Effector memory CD4-positive, alpha-beta T cell (primary cell): Measurements from ENCODE around the gene LPGAT1.

Experiments used
- DNase-seq, 3 donors: peaks; one replicate each; pipeline ENCODE4 v3.0.0-alpha.2; 2020
- H3K27ac ChIP-seq: 2 replicates; pipeline ENCODE4 v1.7.0; 2013; ENCODE audit warnings: mild to moderate bottlenecking, low read length, moderate library complexity; ENCODE audit not compliant: insufficient read depth, poor library complexity, severe bottlenecking
- H3K27me3 ChIP-seq: replicated peaks from 2 replicates; pipeline ENCODE4 v1.7.0; 2013; ENCODE audit warnings: mild to moderate bottlenecking, low read length; ENCODE audit not compliant: insufficient read depth, control insufficient read depth, poor library complexity, severe bottlenecking
- H3K36me3 ChIP-seq: 2 replicates; pipeline ENCODE4 v1.7.0; 2013; ENCODE audit warnings: mild to moderate bottlenecking, low read length, moderate library complexity; ENCODE audit not compliant: control insufficient read depth, insufficient read depth
- H3K4me1 ChIP-seq: 2 replicates; pipeline ENCODE4 v1.7.0; 2013; ENCODE audit warnings: low read length, mild to moderate bottlenecking; ENCODE audit not compliant: control insufficient read depth, insufficient read depth, poor library complexity, severe bottlenecking
- H3K4me3 ChIP-seq: 2 replicates; pipeline ENCODE4 v1.7.0; 2013; ENCODE audit warnings: low read length, low read depth, mild to moderate bottlenecking; ENCODE audit not compliant: insufficient read depth, poor library complexity, severe bottlenecking
- H3K9me3 ChIP-seq: 2 replicates; pipeline ENCODE4 v1.7.0; 2013; ENCODE audit warnings: mild to moderate bottlenecking, low read length, moderate library complexity; ENCODE audit not compliant: control insufficient read depth

The LPGAT1 gene

DNA sequence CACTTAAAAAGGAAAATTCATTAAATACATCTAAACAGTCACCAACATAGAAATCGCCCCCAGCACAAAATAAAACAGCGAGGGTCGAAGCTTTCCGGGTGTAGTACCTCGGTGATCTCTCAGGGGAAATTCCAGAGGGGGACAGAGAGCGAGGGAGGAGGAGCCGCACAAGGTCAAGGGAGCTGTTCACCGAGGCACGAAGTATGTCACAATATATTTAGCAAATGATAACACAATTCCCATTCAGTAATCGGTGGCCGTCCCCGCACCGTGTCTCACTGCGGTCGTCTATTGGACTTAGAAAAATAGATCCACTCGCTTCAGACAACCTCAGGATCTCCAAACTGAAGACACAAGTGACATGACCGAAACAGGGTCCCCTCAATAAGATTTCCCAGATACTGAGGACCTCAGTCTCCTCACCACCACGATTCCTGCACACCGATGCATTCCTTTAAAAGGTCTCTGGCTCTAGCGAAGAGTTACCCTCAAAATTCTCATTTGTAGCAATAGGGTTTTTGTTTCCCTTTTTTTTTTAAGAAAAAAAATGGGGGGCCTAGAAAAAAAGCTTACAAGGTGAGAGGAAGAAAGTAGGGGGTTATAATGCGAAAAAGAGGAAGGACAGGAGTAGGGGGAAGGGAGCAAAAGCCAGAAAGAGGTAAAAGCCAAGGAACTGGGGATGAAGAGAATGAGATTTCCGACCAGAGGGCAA lies 1.1 kb downstream of the LPGAT1 start:
- Histone ChIP-seq H3K27me3 (no peaks in the 10 kb centered on the region), H3K4me3 (peak overlapping the region; percentile 7), H3K4me1 (peaks cover 24% of the 10 kb centered on the region), H3K36me3 (no peaks in the 10 kb centered on the region), H3K27ac (peak overlapping the region; percentile 11), H3K9me3 (no peaks in the 10 kb centered on the region)
- no peak for DNase-seq

DNA sequence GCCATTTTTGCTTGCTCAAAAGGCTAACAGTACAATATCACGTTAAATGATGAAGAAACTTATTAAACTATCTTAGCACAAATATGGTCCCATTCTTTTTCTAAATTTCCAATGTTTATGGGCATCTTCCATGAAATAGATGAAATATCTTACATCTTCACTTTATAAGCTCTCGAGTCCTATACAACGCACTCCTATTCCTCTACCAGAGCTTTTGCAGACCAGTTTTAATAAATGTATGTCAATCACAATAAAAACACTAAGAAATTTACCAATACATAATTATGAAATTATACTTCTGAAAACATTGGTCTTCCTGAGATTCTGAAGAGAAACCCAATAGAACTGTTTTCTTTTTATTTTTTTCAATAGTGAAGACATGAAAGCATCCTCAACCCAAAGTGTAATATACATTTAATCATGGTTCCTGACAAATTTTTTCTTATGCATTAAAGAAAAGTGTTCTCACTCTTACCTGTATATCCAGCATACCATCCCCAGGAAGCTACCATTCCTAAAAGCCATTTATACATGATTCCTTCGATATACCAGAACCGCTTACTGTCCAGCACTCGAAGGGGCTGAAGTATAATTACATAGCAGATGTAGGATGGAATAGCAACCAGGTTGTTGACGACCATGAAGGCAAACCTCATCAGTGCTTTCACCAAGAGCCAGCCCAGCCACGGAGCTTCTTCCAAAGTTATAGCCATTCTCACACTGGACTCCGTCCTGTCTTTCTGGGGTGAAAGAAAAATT lies 1.8 kb downstream of the LPGAT1 start:
- DNase-seq = no peak
- Histone ChIP-seq H3K27me3 (no peaks in the 10 kb centered on the region), H3K27ac (no peak overlapping the region), H3K9me3 (no peaks in the 10 kb centered on the region), H3K4me1 (peaks cover 19% of the 10 kb centered on the region), H3K4me3 (no peak overlapping the region), H3K36me3 (no peaks in the 10 kb centered on the region)

DNA sequence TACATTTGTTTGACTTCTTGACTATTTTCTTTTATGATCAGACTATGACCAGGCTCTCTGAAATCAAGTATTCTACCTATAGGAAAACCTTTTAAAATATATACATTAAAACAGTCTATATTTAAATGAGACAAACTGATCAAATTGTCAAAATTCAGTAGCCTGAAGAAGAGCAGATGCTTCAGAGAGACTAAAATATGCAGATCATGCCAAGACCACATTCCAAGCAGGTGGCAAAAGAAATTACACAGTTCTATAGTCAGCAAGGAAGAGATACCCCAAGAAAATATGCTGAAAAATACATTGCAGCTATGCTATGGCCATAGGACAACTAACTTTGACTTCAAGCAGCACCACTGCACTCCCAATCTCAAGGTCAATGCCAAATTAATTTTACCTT lies 3.5 kb downstream of the LPGAT1 start:
- H3K4me3 ChIP-seq = no peak overlapping the region
- H3K27me3 ChIP-seq = no peaks in the 10 kb centered on the region
- H3K36me3 ChIP-seq = no peaks in the 10 kb centered on the region
- H3K9me3 ChIP-seq = no peaks in the 10 kb centered on the region
- no peak overlapping the region for H3K27ac ChIP-seq
- H3K4me1 ChIP-seq = peaks cover 3% of the 10 kb centered on the region
- no peak for DNase-seq

DNA sequence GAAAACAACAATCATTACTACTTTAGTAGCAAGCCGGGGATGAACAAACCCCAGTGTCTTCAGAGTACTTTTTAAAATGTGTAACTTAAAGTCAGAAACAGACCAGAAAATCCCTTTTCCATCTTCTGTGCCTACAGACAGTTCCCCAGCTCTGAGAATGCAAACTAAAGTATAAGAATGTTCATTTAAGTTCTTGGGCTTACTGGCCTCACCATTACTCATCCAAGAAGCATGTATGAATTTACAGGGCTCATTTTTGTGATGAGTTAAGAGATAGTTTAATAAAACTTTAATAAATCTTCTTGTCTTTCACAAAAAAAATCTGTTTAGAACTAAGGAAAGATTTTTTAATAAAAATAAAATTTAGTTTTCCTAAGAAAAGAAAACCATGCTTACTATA lies 4.6 kb downstream of the LPGAT1 start:
- Histone ChIP-seq H3K36me3 (no peaks in the 10 kb centered on the region), H3K4me1 (no peaks in the 10 kb centered on the region), H3K4me3 (no peak overlapping the region), H3K27me3 (no peaks in the 10 kb centered on the region), H3K27ac (no peak overlapping the region), H3K9me3 (no peaks in the 10 kb centered on the region)
- no peak for DNase-seq

DNA sequence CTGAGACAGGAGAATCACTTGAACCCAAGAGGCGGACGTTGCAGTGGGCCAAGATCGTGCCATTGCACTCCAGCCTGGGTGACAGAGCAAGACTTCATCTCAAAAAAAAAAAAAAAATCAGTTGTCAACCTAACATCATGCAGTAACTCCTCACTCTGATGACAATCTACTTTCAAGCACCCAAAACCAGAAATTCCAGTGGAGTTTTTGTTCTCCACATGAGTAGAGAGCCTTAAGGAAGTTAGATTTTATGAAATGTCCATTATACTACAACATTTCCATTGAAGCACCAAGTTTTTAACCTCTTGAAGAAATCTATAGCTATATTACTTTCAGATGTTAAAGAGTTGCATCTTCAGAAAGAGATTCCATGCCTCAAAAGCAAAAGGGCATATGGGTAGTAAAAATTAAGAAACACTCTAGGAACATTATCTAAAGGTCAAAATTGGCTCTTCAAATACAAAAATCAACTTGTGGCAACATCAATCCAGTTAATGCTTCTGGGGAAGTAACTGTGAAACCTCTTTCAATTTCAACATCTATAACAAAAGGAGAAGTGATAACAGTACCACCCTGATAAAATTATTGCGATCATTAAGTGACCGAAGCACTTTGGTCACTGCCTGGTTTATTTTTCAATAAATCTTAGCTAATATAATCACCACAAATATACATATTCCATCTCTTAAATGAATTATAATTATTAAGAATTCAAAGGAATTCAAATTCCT lies 7.7 kb downstream of the LPGAT1 start:
- Histone ChIP-seq H3K36me3 (no peaks in the 10 kb centered on the region), H3K4me3 (no peak overlapping the region), H3K27ac (no peak overlapping the region), H3K27me3 (no peaks in the 10 kb centered on the region), H3K4me1 (no peaks in the 10 kb centered on the region), H3K9me3 (no peaks in the 10 kb centered on the region)
- DNase-seq = no peak

DNA sequence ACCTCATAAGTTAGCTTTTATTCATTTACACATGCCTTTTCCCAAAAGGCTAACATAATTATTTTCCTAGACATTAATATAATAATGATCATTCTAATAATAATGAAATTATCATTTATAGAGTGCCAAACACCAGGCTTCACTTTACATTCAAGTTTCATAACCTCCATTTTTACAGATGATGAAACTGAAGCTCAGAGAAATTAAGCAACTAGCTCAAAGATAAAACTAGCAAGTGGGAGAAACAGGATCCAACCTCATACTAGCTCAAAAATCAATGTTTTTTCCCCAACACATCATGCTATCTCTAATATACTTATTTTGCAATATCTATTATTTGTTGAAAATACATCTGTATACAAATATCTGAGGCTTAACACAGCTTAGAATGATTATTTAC lies 14.0 kb downstream of the LPGAT1 start:
- Histone ChIP-seq H3K27ac (no peak overlapping the region), H3K9me3 (no peaks in the 10 kb centered on the region), H3K4me3 (no peak overlapping the region), H3K27me3 (no peaks in the 10 kb centered on the region), H3K4me1 (no peaks in the 10 kb centered on the region), H3K36me3 (peaks cover 4% of the 10 kb centered on the region)
- no peak for DNase-seq

DNA sequence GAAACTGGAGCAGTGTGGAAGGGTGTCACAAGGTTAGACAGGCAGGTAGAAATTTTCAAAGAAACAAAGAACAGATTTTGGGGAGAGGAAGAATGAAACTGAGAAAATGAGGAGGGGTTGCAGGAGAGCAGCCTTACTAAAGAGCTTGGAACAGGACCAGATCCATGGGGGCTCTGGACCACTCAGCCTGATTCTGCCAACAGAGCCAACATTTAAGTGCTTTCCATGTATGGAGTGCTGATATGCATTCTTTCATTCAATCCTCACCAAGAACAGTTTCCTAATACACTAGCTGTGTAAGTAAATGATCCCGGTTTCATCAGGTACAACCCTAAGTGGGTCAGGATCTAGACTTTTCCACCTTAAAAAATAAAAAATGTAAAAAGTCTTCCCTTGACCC lies 16.2 kb downstream of the LPGAT1 start:
- Histone ChIP-seq H3K36me3 (peaks cover 4% of the 10 kb centered on the region), H3K4me3 (no peak overlapping the region), H3K27me3 (no peaks in the 10 kb centered on the region), H3K9me3 (no peaks in the 10 kb centered on the region), H3K27ac (no peak overlapping the region), H3K4me1 (no peaks in the 10 kb centered on the region)
- no peak for DNase-seq

DNA sequence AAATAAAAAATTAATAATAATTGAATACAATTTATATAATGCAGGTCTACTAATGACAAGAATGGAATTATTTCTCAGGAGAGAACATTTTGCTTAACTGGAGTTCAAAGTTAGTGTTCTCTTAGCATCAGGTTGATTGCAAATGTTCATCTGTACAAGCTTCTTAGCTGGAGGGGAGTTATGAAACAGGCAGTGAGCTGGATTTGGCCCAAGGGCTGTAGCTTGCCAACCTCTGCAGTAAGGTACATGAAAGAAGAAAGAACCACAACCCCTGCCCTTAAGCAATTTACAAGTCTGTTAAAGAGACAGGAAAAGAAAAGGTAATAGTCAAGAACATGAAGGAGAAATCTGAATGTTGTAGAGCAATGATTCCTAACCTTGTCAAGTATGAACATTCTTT lies 17.0 kb downstream of the LPGAT1 start:
- no peaks in the 10 kb centered on the region for H3K9me3 ChIP-seq
- H3K36me3 ChIP-seq = peaks cover 4% of the 10 kb centered on the region
- DNase-seq = no peak
- no peak overlapping the region for H3K4me3 ChIP-seq
- H3K27ac ChIP-seq = no peak overlapping the region
- no peaks in the 10 kb centered on the region for H3K4me1 ChIP-seq
- no peaks in the 10 kb centered on the region for H3K27me3 ChIP-seq

DNA sequence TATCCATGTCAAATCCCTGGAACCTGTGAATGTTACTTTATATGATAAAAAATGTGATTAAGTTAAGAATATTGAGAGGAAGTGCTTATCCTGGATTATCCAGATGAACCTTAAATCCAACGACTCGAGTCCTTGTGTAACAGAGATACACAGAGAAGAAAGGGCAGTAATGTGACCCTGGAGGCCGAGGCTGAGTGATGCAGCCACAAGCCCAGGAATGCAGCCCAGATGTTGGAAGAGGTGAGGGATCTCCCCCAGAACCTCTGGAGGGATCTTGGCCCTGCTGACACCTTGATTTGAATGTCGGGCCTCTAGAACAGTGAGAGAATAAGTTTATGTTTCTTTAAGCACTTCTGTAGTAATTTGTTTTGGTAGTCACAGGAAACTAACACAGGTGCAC lies 18.0 kb downstream of the LPGAT1 start:
- H3K4me3 ChIP-seq = no peak overlapping the region
- no peaks in the 10 kb centered on the region for H3K27me3 ChIP-seq
- no peaks in the 10 kb centered on the region for H3K9me3 ChIP-seq
- H3K4me1 ChIP-seq = no peaks in the 10 kb centered on the region
- no peak for DNase-seq
- peaks cover 4% of the 10 kb centered on the region for H3K36me3 ChIP-seq
- no peak overlapping the region for H3K27ac ChIP-seq

DNA sequence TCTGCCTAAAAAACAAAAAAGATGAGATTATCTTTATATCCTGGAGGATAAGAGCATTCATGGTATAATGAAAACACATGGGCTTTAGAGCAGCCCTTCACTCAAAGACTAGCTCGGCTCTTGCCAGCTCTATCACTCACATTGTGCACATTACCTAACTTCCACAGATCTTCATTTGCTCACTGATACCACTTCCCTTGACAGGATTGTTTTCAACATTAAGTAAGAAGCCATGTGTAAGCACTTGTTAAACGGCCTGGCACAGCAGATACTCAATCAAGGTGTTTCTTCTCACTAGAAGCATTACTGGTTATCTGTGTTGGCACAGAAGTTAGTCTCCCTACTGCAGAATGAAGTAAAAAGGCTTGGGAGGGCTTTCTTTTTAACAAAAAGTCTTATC lies 18.7 kb downstream of the LPGAT1 start:
- Histone ChIP-seq H3K27ac (no peak overlapping the region), H3K4me1 (no peaks in the 10 kb centered on the region), H3K9me3 (no peaks in the 10 kb centered on the region), H3K27me3 (no peaks in the 10 kb centered on the region), H3K4me3 (no peak overlapping the region), H3K36me3 (peaks cover 4% of the 10 kb centered on the region)
- no peak for DNase-seq
